ENCODE data around the gene TFAP2B.

DNA sequence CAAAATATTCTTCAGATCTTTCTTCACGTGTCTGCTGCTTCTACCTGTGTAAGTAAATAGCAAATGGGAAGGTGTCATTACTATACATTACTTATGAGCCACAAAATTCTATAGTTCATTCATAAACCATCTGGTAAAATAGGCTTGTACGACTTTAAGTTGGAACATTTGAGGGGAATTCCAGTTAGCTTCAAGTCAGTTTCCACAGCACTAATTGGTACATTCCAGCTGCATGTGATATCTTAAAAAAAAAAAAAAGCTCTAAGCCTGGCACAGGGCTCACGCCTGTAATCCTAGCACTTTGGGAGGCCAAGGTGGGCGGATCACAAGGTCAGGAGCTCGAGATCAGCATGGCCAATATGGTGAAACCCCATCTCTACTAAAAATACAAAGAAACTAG, 23.1 kb upstream of the TFAP2B start:
- TF ChIP-seq, protein P1, sequence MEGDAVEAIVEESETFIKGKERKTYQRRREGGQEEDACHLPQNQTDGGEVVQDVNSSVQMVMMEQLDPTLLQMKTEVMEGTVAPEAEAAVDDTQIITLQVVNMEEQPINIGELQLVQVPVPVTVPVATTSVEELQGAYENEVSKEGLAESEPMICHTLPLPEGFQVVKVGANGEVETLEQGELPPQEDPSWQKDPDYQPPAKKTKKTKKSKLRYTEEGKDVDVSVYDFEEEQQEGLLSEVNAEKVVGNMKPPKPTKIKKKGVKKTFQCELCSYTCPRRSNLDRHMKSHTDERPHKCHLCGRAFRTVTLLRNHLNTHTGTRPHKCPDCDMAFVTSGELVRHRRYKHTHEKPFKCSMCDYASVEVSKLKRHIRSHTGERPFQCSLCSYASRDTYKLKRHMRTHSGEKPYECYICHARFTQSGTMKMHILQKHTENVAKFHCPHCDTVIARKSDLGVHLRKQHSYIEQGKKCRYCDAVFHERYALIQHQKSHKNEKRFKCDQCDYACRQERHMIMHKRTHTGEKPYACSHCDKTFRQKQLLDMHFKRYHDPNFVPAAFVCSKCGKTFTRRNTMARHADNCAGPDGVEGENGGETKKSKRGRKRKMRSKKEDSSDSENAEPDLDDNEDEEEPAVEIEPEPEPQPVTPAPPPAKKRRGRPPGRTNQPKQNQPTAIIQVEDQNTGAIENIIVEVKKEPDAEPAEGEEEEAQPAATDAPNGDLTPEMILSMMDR (IDR thresholded peaks at IDR 0.05; ENCODE audit: insufficient read depth, low read length): no peak
- TF ChIP-seq POLR2AphosphoS5 (IDR thresholded peaks at IDR 0.05; ENCODE audit: low read depth): no peak
